Heart left ventricle (tissue), 16 donors: ENCODE data around the gene ZER1. TPM values are rescaled to one million over a fixed set of nuclear protein-coding genes. Genes with fewer than 3 reads are reported as not detected.
A peak's percentile ranks its signal among the peaks of the same experiment; 100 is the strongest.

Experiments used
- ATAC-seq, 4 donors: fragments of 200-7000 bp; cut with Tn5 transposase; one replicate each; pipeline ENCODE4 v1.9.1; 2020 to 2022; ENCODE audit warnings: moderate library complexity in 4 of 4, mild to moderate bottlenecking in 3 of 4, moderate number of reproducible peaks in 1 of 4
- DNase-seq, 5 donors: peaks; one replicate each; pipeline ENCODE4 v3.0.0-alpha.2; 2020
- H3K27ac ChIP-seq, 12 donors: fragments of 200-600 bp; sonication (generic) in 4 of 12; one replicate each; pipeline versions ENCODE4 v1.5.0 to v1.8.0; 2016 to 2022; ENCODE audit warnings: mild to moderate bottlenecking in 2 of 12
- H3K27me3 ChIP-seq, 9 donors: fragments of 200-600 bp; sonication (generic) in 2 of 9; one replicate each; pipeline versions ENCODE4 v1.5.1 to v1.8.0; 2016 to 2022; ENCODE audit warnings: mild to moderate bottlenecking in 3 of 9
- H3K36me3 ChIP-seq, 9 donors: fragments of 200-600 bp; sonication (generic) in 2 of 9; one replicate each; pipeline versions ENCODE4 v1.5.0 to v1.8.0; 2018 to 2022; ENCODE audit warnings: mild to moderate bottlenecking in 2 of 9
- H3K4me1 ChIP-seq, 12 donors: fragments of 200-600 bp; sonication (generic) in 4 of 12; one replicate each; pipeline versions ENCODE4 v1.5.0 to v1.8.0; 2016 to 2022; ENCODE audit warnings: mild to moderate bottlenecking in 3 of 12
- H3K4me3 ChIP-seq, 12 donors: fragments of 200-600 bp; sonication (generic) in 4 of 12; one replicate each; pipeline versions ENCODE4 v1.5.0 to v1.8.0; 2017 to 2022; ENCODE audit warnings: mild to moderate bottlenecking in 9 of 12, moderate library complexity in 4 of 12
- H3K9me3 ChIP-seq, 12 donors: fragments of 200-600 bp; sonication (generic) in 4 of 12; one replicate each; pipeline versions ENCODE4 v1.5.0 to v1.8.0; 2016 to 2022; ENCODE audit warnings: mild to moderate bottlenecking in 1 of 12
- POLR2A ChIP-seq, 2 donors: fragments of 450-650 bp; IDR thresholded peaks; one replicate each; pipeline ENCODE4 v1.6.1; 2017; ENCODE audit warnings: antibody characterized with exemption in 2 of 2, mild to moderate bottlenecking in 2 of 2, moderate library complexity in 2 of 2
- WGBS, 4 donors: extraction: QIAGEN DNeasy Blood & Tissue Kit in 2 of 4; methylation state at CpG; one replicate each; pipeline versions ENCODE4 v1.1.5 to v1.1.7; 2013 to 2018; 5-methylcytosine and 5-hydroxymethylcytosine counted together
- intact Hi-C, 10 donors: fragments of 100-400 bp; cut with DNase I; formaldehyde crosslinking; loops; one replicate each; pipeline versions ENCODE4 v1.11.1 to v1.14.2; 2022
- polyA plus RNA-seq, 2 donors: library from polyadenylated mRNA; stranded (reverse); fragments of 200-250 nt; gene quantifications; one replicate each; pipeline ENCODE4 v1.2.3, GENCODE V29; 2013
- total RNA-seq, 9 donors: library from RNA; depleted of rRNA in 2 of 9; stranded (reverse); fragments of >200 nt in 2 of 9; fragmentation: NEBNext Ultra II Directional in 3 of 9; extraction: Animal tissue kit (Norgen Biotek cat#: 25700) in 3 of 9; gene quantifications; one replicate each; pipeline versions ENCODE4 v1.1.0 to v1.2.4, GENCODE V29; 2016 to 2023
- TF ChIP-seq, protein P1 (sequence below), 12 donors: fragments of 200-600 bp; sonication (generic) in 4 of 12; IDR thresholded peaks; one replicate each; pipeline versions ENCODE4 v1.5.0 to v1.8.0; 2018 to 2022; ENCODE audit warnings: antibody characterized with exemption in 12 of 12, mild to moderate bottlenecking in 5 of 12
- donor health status: ischemic (EF 13 %, LVEDD 7.1; RV severe dilation, severe dysfunction).
- donor health status: healthy with polysubstance abuse.
- donor health status: DM: no; HTN: yes; CAD: no.
- donor health status: DM: no; HTN: no; CAD: no.
- donor health status: ischemic (EF 25% LVEDD 6.9; RV normal size, moderate dysfunction).
- donor health status: ischemic (EF 25% LVEDD 5.7; RV mildly dilated, moderate dysfunction).
- donor health status: healthy.
- donor health status: DM: yes; HTN: yes; CAD: no.
- donor health status: ischemic (EF 35%, LVEDD 5.7; RV mildly dilated, moderate dysfunction).
- donor health status: nonischemic (EF 11% LVEDD 7.7; RV severe dilation, severe dysfunction).
- donor health status: DM: yes; HTN: yes; CAD: no.
- donor health status: PGD.
- donor health status: ischemic (EF 29% LVEDD 5.4; RV normal size, mild dysfunction).
- donor health status: nonischemic (EF 23%, LVEDD 6.1; RV moderate dilation, normal function).

ZER1 gene
- total and polyA plus RNA-seq, 11 donors: 32.4 to 163 (median 59.6) TPM

- Histone ChIP-seq H3K4me1 (peaks cover 0 to 20% (median 15%) of the 10 kb centered on the region in 12 donors), H3K27ac (peak overlapping the region; percentile 74 to 95 (median 91)), H3K36me3 (peaks cover 0 to 34% (median 26%) of the 10 kb centered on the region in 9 donors), H3K9me3 (no peaks in the 10 kb centered on the region), H3K4me3 (peak overlapping the region; percentile 53 to 82 (median 74)), H3K27me3 (no peaks in the 10 kb centered on the region)
- peak in 1 of 4 donors; percentile 16 for ATAC-seq
- DNase-seq: peak; percentile 34 to 73 (median 52)
- TF ChIP-seq, protein P1, sequence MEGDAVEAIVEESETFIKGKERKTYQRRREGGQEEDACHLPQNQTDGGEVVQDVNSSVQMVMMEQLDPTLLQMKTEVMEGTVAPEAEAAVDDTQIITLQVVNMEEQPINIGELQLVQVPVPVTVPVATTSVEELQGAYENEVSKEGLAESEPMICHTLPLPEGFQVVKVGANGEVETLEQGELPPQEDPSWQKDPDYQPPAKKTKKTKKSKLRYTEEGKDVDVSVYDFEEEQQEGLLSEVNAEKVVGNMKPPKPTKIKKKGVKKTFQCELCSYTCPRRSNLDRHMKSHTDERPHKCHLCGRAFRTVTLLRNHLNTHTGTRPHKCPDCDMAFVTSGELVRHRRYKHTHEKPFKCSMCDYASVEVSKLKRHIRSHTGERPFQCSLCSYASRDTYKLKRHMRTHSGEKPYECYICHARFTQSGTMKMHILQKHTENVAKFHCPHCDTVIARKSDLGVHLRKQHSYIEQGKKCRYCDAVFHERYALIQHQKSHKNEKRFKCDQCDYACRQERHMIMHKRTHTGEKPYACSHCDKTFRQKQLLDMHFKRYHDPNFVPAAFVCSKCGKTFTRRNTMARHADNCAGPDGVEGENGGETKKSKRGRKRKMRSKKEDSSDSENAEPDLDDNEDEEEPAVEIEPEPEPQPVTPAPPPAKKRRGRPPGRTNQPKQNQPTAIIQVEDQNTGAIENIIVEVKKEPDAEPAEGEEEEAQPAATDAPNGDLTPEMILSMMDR (IDR thresholded peaks at IDR 0.05): no peak
- TF ChIP-seq POLR2A (IDR thresholded peaks at IDR 0.05): no peak
- intact Hi-C loops: loop anchor here in 1 of 10 donors (5.0 kb wide), 1 partner anchor 63 kb away; the partner anchor contains the start of genes KYAT1 and LRRC8A
- 5 to 38% (median 6%) methylated on average over 12 to 90 of the region's 90 CpGs for WGBS, 4 donors
Observed at GRCh38 chr9:128818839-128819715, 47.4 kb upstream of the ZER1 start.

DNA sequence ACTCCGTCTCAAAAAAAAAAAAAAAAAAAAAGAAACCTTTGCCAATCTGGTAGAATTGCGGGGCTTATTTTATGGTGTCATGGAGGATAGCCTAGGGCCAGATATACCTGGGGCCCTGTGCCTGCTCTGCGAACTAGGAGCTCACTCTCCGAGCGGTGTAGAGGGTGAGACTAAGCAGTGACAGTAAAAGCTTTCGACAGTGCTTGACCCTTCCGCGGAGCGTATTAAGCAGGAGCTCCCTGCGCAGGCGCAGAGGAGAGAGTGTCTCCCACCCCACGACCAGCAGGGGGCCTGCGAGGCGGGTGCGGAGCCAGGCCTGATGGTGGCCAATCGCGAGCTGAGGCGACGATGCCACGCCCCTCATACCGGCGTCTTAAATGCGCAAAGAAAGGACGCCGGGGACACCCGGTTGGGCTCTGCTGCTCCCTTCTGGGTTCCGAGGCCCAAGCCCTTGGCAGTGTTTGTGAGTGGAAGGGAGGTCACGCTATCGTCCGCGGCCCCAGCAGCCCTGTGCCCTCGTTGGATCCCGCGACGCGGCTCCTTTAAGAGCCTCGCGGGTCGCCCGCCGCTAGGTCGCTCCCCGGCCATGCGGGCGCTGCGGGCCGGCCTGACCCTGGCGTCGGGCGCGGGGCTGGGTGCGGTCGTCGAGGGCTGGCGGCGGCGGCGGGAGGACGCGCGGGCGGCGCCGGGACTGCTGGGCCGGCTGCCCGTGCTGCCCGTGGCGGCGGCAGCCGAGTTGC, 46.5 kb upstream of the ZER1 start, which contains the start of gene ENDOG:
TSS of gene ENDOG (plus strand) at position 402 of the 740 bp plus-strand sequence. CDS start at position 587, 185 bp downstream.
- Histone ChIP-seq H3K9me3 (no peaks in the 10 kb centered on the region), H3K27ac (peak within 1 kb of the TSS; percentile 74 to 95 (median 91)), H3K4me3 (peak within 1 kb of the TSS; percentile 53 to 82 (median 74)), H3K36me3 (peaks cover 0 to 26% (median 20%) of the 10 kb centered on the region in 9 donors), H3K4me1 (peaks cover 0 to 20% (median 15%) of the 10 kb centered on the region in 12 donors), H3K27me3 (no peaks in the 10 kb centered on the region)
- DNase-seq (peak; percentile 97 to 99 (median 98)), ATAC-seq (peak; percentile 93 to 97 (median 94))
- 0 to 1% (median 0%) methylated on average over 15 to 70 of the region's 70 CpGs for WGBS, 4 donors
- TF ChIP-seq, protein P1 (IDR thresholded peaks at IDR 0.05): peak; percentile 91 to 100 (median 97)
- peak; percentile 66 to 97 for TF ChIP-seq POLR2A (IDR thresholded peaks at IDR 0.05)
- intact Hi-C loops: loop anchor here in 1 of 10 donors (5.0 kb wide), 1 partner anchor 64 kb away; the partner anchor contains the start of genes KYAT1 and LRRC8A

DNA sequence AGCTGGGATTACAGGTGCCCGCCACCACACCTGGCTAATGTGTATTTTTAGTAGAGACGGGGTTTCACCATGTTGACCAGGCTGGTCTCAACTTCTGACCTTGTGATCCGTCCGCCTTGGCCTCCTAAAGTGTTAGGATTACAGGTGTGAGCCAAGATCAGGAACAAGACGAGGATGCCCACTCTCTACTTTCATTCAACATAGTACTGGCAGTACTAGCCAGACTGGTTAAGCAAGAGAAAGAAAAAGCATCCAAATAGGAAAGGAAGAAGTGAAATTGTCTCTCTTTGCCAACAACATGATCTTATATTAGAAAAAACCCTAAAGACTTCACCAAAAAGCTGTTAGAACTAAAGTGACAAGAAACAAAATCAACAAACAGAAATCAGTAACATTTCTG, 39.1 kb upstream of the ZER1 start:
- TF ChIP-seq POLR2A (IDR thresholded peaks at IDR 0.05): no peak
- TF ChIP-seq, protein P1 (IDR thresholded peaks at IDR 0.05): no peak

More for the DNA sequence above, 39.1 kb upstream of the ZER1 start:
- H3K4me3 ChIP-seq: no peak overlapping the region
- no peaks in the 10 kb centered on the region for H3K27me3 ChIP-seq
- ATAC-seq (no peak), DNase-seq (no peak)
- H3K9me3 ChIP-seq: no peaks in the 10 kb centered on the region
- intact Hi-C loops: no loop called here
- H3K36me3 ChIP-seq: peaks cover 0 to 32% (median 27%) of the 10 kb centered on the region in 9 donors
- H3K27ac ChIP-seq: no peak overlapping the region
- 73 to 91% (median 80%) methylated on average over 5 of the region's 5 CpGs for WGBS, 4 donors
- H3K4me1 ChIP-seq: no peaks in the 10 kb centered on the region
